Measurements from ENCODE around the gene KRT79. TPM values are rescaled to one million over a fixed set of nuclear protein-coding genes. Genes with fewer than 3 reads are reported as not detected.

Gene KRT79
- total and polyA plus RNA-seq, 2 donors, result 1.0 to 25.8 TPM

DNA sequence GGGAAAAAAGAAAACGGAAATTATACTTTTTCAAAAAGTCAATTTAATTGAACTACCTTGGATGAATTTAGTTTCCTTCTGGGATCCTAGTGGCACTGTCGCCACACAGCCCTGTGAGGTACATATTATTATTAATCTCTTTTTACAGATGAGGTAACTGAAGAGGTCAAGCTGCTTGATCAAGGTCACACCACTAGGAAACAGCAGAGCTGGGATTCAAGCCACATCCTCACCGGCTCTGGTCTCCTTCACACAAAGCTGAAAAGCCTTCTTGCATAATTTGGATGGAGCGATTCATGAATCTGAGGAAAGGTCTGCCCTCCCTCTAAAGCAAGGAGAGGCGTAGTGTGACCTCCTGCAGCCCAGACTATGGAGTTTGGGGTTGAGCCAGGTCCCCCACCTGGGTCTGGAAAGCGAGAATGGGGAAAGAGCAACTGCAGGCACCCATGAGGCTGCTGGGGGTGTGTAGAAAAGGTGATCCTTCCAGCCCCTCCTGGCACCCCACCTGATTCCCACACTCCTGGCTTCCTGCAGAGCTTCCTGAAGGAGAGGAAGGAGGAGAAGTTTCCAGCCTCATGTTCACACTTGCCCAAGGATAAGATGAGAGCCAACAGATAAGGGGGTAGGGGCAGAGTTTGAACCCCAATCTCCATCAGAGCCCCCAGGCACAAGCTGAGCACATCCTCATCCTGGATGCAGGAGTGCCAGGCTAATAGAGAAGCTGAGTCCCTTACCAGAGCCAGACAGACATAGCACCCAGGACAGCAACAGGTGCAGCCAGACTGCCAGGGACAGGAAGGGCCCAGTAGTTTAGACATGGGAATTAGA is 3.9 kb upstream of the KRT79 start:
- H3K4me3 ChIP-seq (ENCODE audit: low read length in 2 of 2), result no peak overlapping the region
- no peaks in the 10 kb centered on the region for H3K9me3 ChIP-seq (ENCODE audit: control insufficient read depth in 2 of 2, insufficient read depth in 1 of 2, low read length in 1 of 2)
- no peak overlapping the region for H3K27ac ChIP-seq (ENCODE audit: low read depth in 1 of 2, low read length in 1 of 2)
- H3K36me3 ChIP-seq (ENCODE audit: control insufficient read depth in 2 of 2, insufficient read depth in 2 of 2, low read length in 1 of 2), result no peaks in the 10 kb centered on the region
- peaks cover 0 to 12% of the 10 kb centered on the region in 2 donors for H3K27me3 ChIP-seq (ENCODE audit: control insufficient read depth in 2 of 2, insufficient read depth in 1 of 2, low read length in 1 of 2)
- WGBS, result 93% methylated on average over 6 of the region's 6 CpGs
- H3K4me1 ChIP-seq (ENCODE audit: control insufficient read depth in 2 of 2, insufficient read depth in 2 of 2, low read length in 2 of 2), result peaks cover 0 to 2% of the 10 kb centered on the region in 2 donors
- DNase-seq (ENCODE audit: low read depth in 6 of 9, low spot score in 9 of 9), result no peak

- peaks cover 0 to 2% of the 10 kb centered on the region in 2 donors for H3K4me1 ChIP-seq (ENCODE audit: control insufficient read depth in 2 of 2, insufficient read depth in 2 of 2, low read length in 2 of 2)
- peaks cover 0 to 12% of the 10 kb centered on the region in 2 donors for H3K27me3 ChIP-seq (ENCODE audit: control insufficient read depth in 2 of 2, insufficient read depth in 1 of 2, low read length in 1 of 2)
- 92% methylated on average over 9 of the region's 9 CpGs for WGBS
- H3K9me3 ChIP-seq (ENCODE audit: control insufficient read depth in 2 of 2, insufficient read depth in 1 of 2, low read length in 1 of 2), result no peaks in the 10 kb centered on the region
- no peak overlapping the region for H3K4me3 ChIP-seq (ENCODE audit: low read length in 2 of 2)
- H3K27ac ChIP-seq (ENCODE audit: low read depth in 1 of 2, low read length in 1 of 2), result no peak overlapping the region
- no peak for DNase-seq (ENCODE audit: low read depth in 6 of 9, low spot score in 9 of 9)
- H3K36me3 ChIP-seq (ENCODE audit: control insufficient read depth in 2 of 2, insufficient read depth in 2 of 2, low read length in 1 of 2), result no peaks in the 10 kb centered on the region
Observed at GRCh38 chr12:52837413-52837741, 3.3 kb upstream of the KRT79 start.

- WGBS, result 93% methylated on average over 9 of the region's 9 CpGs
- Histone ChIP-seq H3K9me3 (ENCODE audit: control insufficient read depth in 2 of 2, insufficient read depth in 1 of 2, low read length in 1 of 2) (no peaks in the 10 kb centered on the region), H3K4me1 (ENCODE audit: control insufficient read depth in 2 of 2, insufficient read depth in 2 of 2, low read length in 2 of 2) (peaks cover 0 to 2% of the 10 kb centered on the region in 2 donors), H3K27ac (ENCODE audit: low read depth in 1 of 2, low read length in 1 of 2) (no peak overlapping the region), H3K4me3 (ENCODE audit: low read length in 2 of 2) (no peak overlapping the region), H3K36me3 (ENCODE audit: control insufficient read depth in 2 of 2, insufficient read depth in 2 of 2, low read length in 1 of 2) (no peaks in the 10 kb centered on the region), H3K27me3 (ENCODE audit: control insufficient read depth in 2 of 2, insufficient read depth in 1 of 2, low read length in 1 of 2) (peaks cover 0 to 10% of the 10 kb centered on the region in 2 donors)
- no peak for DNase-seq (ENCODE audit: low read depth in 6 of 9, low spot score in 9 of 9)
Observed at GRCh38 chr12:52836491-52837412, 2.6 kb upstream of the KRT79 start.

- Histone ChIP-seq H3K27ac (ENCODE audit: low read depth in 1 of 2, low read length in 1 of 2) (no peak overlapping the region), H3K9me3 (ENCODE audit: control insufficient read depth in 2 of 2, insufficient read depth in 1 of 2, low read length in 1 of 2) (no peaks in the 10 kb centered on the region)
- 77% methylated on average over 7 of the region's 7 CpGs for WGBS
Observed at GRCh38 chr12:52836042-52836466, 1.9 kb upstream of the KRT79 start.

GRCh38 chr12:52835271-52836041 is 1.3 kb upstream of the KRT79 start:
- no peaks in the 10 kb centered on the region for H3K9me3 ChIP-seq (ENCODE audit: control insufficient read depth in 2 of 2, insufficient read depth in 1 of 2, low read length in 1 of 2)
- no peaks in the 10 kb centered on the region for H3K36me3 ChIP-seq (ENCODE audit: control insufficient read depth in 2 of 2, insufficient read depth in 2 of 2, low read length in 1 of 2)
- DNase-seq (ENCODE audit: low read depth in 6 of 9, low spot score in 9 of 9), result no peak
- H3K27me3 ChIP-seq (ENCODE audit: control insufficient read depth in 2 of 2, insufficient read depth in 1 of 2, low read length in 1 of 2), result peaks cover 0 to 13% of the 10 kb centered on the region in 2 donors
- peaks cover 0 to 2% of the 10 kb centered on the region in 2 donors for H3K4me1 ChIP-seq (ENCODE audit: control insufficient read depth in 2 of 2, insufficient read depth in 2 of 2, low read length in 2 of 2)
- WGBS, result 95% methylated on average over 15 of the region's 15 CpGs
- H3K27ac ChIP-seq (ENCODE audit: low read depth in 1 of 2, low read length in 1 of 2), result no peak overlapping the region
- no peak overlapping the region for H3K4me3 ChIP-seq (ENCODE audit: low read length in 2 of 2)

More at GRCh38 chr12:52836042-52836466, 1.9 kb upstream of the KRT79 start:
- no peaks in the 10 kb centered on the region for H3K36me3 ChIP-seq (ENCODE audit: control insufficient read depth in 2 of 2, insufficient read depth in 2 of 2, low read length in 1 of 2)
- no peak overlapping the region for H3K4me3 ChIP-seq (ENCODE audit: low read length in 2 of 2)
- peaks cover 0 to 2% of the 10 kb centered on the region in 2 donors for H3K4me1 ChIP-seq (ENCODE audit: control insufficient read depth in 2 of 2, insufficient read depth in 2 of 2, low read length in 2 of 2)
- H3K27me3 ChIP-seq (ENCODE audit: control insufficient read depth in 2 of 2, insufficient read depth in 1 of 2, low read length in 1 of 2), result peaks cover 0 to 13% of the 10 kb centered on the region in 2 donors
- DNase-seq (ENCODE audit: low read depth in 6 of 9, low spot score in 9 of 9), result no peak

DNA sequence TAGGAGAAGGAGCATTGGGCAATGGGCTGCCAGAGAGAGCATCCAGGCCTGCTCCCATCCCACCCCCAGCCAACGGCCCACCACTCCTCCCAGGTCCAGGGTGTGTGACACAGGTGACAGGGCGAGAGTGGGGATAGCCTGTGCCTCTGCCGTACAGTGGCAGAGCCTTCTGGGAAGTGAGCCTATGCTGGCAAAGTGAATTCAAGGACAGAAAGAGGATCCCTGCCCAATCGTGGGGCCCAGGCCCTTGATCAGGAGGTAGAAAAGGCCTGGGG is 553 bp upstream of the KRT79 start:
- DNase-seq (ENCODE audit: low read depth in 6 of 9, low spot score in 9 of 9), result no peak
- no peak overlapping the region for H3K4me3 ChIP-seq (ENCODE audit: low read length in 2 of 2)
- H3K27me3 ChIP-seq (ENCODE audit: control insufficient read depth in 2 of 2, insufficient read depth in 1 of 2, low read length in 1 of 2), result peaks cover 0 to 13% of the 10 kb centered on the region in 2 donors
- no peaks in the 10 kb centered on the region for H3K9me3 ChIP-seq (ENCODE audit: control insufficient read depth in 2 of 2, insufficient read depth in 1 of 2, low read length in 1 of 2)
- H3K4me1 ChIP-seq (ENCODE audit: control insufficient read depth in 2 of 2, insufficient read depth in 2 of 2, low read length in 2 of 2), result peaks cover 0 to 2% of the 10 kb centered on the region in 2 donors
- no peaks in the 10 kb centered on the region for H3K36me3 ChIP-seq (ENCODE audit: control insufficient read depth in 2 of 2, insufficient read depth in 2 of 2, low read length in 1 of 2)
- 86% methylated on average over 4 of the region's 4 CpGs for WGBS
- H3K27ac ChIP-seq (ENCODE audit: low read depth in 1 of 2, low read length in 1 of 2), result no peak overlapping the region

DNA sequence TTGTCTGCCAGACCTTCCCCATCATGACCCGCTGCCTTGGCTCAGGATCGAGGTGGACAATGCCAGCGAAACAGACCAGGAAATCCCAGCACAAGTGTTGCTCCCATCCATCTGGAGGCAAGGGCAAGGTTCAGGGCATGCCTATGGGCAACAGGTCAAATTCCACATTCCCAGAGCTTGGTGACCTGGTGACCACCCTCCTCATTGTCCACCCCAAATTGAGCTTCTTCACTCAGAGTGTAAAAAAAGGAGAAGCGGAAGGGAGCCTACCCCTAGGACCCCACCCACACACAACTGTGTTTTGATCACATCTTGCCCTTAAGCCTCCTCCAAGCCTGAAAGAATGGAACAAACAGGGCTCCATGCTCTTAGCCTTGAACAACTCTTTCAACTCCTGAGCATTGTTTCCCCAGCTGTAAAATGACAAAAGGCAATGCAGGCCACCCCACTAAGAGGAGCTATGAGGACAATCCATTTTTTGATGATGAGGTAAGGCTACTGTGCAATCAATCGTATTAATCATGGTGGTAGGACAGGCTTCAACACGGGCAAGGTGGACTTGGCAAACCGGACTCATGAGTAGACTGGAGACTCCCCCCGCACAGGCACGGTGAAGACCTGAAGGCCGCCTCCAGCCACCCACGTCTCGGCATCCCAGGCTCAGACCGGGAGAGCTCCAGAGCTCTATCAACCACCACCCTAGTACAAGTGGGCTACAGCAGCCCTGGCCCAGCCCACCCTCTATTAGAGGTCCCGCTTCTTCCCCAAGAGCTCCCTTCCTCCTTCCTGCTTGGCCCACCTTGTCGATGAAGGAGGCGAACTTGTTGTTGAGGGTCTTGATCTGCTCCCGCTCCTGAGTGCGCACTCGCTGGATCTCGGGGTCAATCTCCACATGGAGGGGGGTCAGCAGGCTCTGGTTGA is 866 bp downstream of the KRT79 start:
- H3K4me1 ChIP-seq (ENCODE audit: control insufficient read depth in 2 of 2, insufficient read depth in 2 of 2, low read length in 2 of 2), result peaks cover 0 to 2% of the 10 kb centered on the region in 2 donors
- H3K36me3 ChIP-seq (ENCODE audit: control insufficient read depth in 2 of 2, insufficient read depth in 2 of 2, low read length in 1 of 2), result no peaks in the 10 kb centered on the region
- peaks cover 0 to 9% of the 10 kb centered on the region in 2 donors for H3K27me3 ChIP-seq (ENCODE audit: control insufficient read depth in 2 of 2, insufficient read depth in 1 of 2, low read length in 1 of 2)
- no peak for DNase-seq (ENCODE audit: low read depth in 6 of 9, low spot score in 9 of 9)
- no peak overlapping the region for H3K27ac ChIP-seq (ENCODE audit: low read depth in 1 of 2, low read length in 1 of 2)
- no peak overlapping the region for H3K4me3 ChIP-seq (ENCODE audit: low read length in 2 of 2)
- H3K9me3 ChIP-seq (ENCODE audit: control insufficient read depth in 2 of 2, insufficient read depth in 1 of 2, low read length in 1 of 2), result no peaks in the 10 kb centered on the region
- WGBS, result 94% methylated on average over 20 of the region's 20 CpGs

- Histone ChIP-seq H3K27ac (ENCODE audit: low read depth in 1 of 2, low read length in 1 of 2) (no peak overlapping the region), H3K27me3 (ENCODE audit: control insufficient read depth in 2 of 2, insufficient read depth in 1 of 2, low read length in 1 of 2) (peaks cover 0 to 5% of the 10 kb centered on the region in 2 donors), H3K4me3 (ENCODE audit: low read length in 2 of 2) (no peak overlapping the region), H3K4me1 (ENCODE audit: control insufficient read depth in 2 of 2, insufficient read depth in 2 of 2, low read length in 2 of 2) (no peaks in the 10 kb centered on the region), H3K9me3 (ENCODE audit: control insufficient read depth in 2 of 2, insufficient read depth in 1 of 2, low read length in 1 of 2) (no peaks in the 10 kb centered on the region), H3K36me3 (ENCODE audit: control insufficient read depth in 2 of 2, insufficient read depth in 2 of 2, low read length in 1 of 2) (no peaks in the 10 kb centered on the region)
- WGBS, result 84% methylated on average over 3 of the region's 3 CpGs
- DNase-seq (ENCODE audit: low read depth in 6 of 9, low spot score in 9 of 9), result no peak
Observed at GRCh38 chr12:52832451-52832850, 1.7 kb downstream of the KRT79 start.

Data from thymus (tissue), 11 donors.